Tibial nerve (tissue), 4 donors: Measurements from ENCODE around the gene TCF25. TPM values are rescaled to one million over a fixed set of nuclear protein-coding genes. Genes with fewer than 3 reads are reported as not detected.

Experiments used
- DNase-seq, 2 donors: peaks; one replicate each; pipeline ENCODE4 v3.0.0-alpha.2; 2019; ENCODE audit warnings: low spot score in 2 of 2
- H3K27ac ChIP-seq, 4 donors: fragments of 200-600 bp; sonication (generic) in 3 of 4; one replicate each; pipeline ENCODE4 v1.5.1; 2017 to 2019; ENCODE audit warnings: mild to moderate bottlenecking in 1 of 4
- H3K27me3 ChIP-seq, 2 donors: fragments of 200-600 bp; sonication (generic) in 1 of 2; one replicate each; pipeline versions ENCODE4 v1.5.1 to v1.6.0; 2017 to 2019
- H3K36me3 ChIP-seq, 3 donors: fragments of 200-600 bp; sonication (generic); one replicate each; pipeline ENCODE4 v1.5.1; 2018 to 2019
- H3K4me1 ChIP-seq, 4 donors: fragments of 200-600 bp; sonication (generic) in 3 of 4; one replicate each; pipeline ENCODE4 v1.5.1; 2017 to 2019
- H3K4me3 ChIP-seq, 4 donors: fragments of 200-600 bp; sonication (generic) in 3 of 4; one replicate each; pipeline ENCODE4 v1.5.1; 2017 to 2019; ENCODE audit warnings: mild to moderate bottlenecking in 1 of 4, moderate library complexity in 1 of 4
- H3K9me3 ChIP-seq, 4 donors: fragments of 200-600 bp; sonication (generic) in 3 of 4; one replicate each; pipeline ENCODE4 v1.5.1; 2017 to 2019
- EP300 ChIP-seq, 2 donors: sonication (generic); formaldehyde crosslinking; IDR thresholded peaks; one replicate each; pipeline ENCODE4 v1.6.1; 2017; ENCODE audit warnings: antibody characterized with exemption in 2 of 2, mild to moderate bottlenecking in 1 of 2
- POLR2A ChIP-seq, 2 donors: fragments of 450-650 bp; IDR thresholded peaks; one replicate each; pipeline ENCODE4 v1.6.1; 2017; ENCODE audit warnings: antibody characterized with exemption in 2 of 2, mild to moderate bottlenecking in 2 of 2, moderate library complexity in 2 of 2
- WGBS, 2 donors: methylation state at CpG; one replicate each; pipeline ENCODE4 v1.1.5; 2018; 5-methylcytosine and 5-hydroxymethylcytosine counted together
- total RNA-seq, 4 donors: library from RNA; depleted of rRNA; stranded (reverse); fragments of >200 nt; gene quantifications; one replicate each; pipeline ENCODE4 v1.1.0, GENCODE V29; 2016
- TF ChIP-seq, protein P1 (sequence below), 5 experiments: fragments of 200-600 bp in 3 of 5; fragments of 450-650 bp in 2 of 5; sonication (generic) in 3 of 5; IDR thresholded peaks; one replicate each; pipeline ENCODE4 v1.5.1; 2016 to 2019; ENCODE audit warnings: antibody characterized with exemption in 5 of 5, mild to moderate bottlenecking in 3 of 5, moderate library complexity in 2 of 5

TCF25 gene
- total RNA-seq, 4 donors from 2014 or later = 181 to 350 (median 290) TPM

GRCh38 chr16:89895482-89896250 is 22.3 kb downstream of the TCF25 start:
- H3K4me3 ChIP-seq = no peak overlapping the region
- no peaks in the 10 kb centered on the region for H3K9me3 ChIP-seq
- H3K4me1 ChIP-seq = peaks cover 0 to 14% (median 0%) of the 10 kb centered on the region in 4 donors
- H3K27me3 ChIP-seq = no peaks in the 10 kb centered on the region
- no peak for DNase-seq
- peaks cover 5 to 100% (median 38%) of the 10 kb centered on the region in 3 donors for H3K36me3 ChIP-seq
- no peak overlapping the region for H3K27ac ChIP-seq
- TF ChIP-seq EP300 (IDR thresholded peaks at IDR 0.05) (no peak), POLR2A (IDR thresholded peaks at IDR 0.05) (no peak)
- TF ChIP-seq, protein P1, sequence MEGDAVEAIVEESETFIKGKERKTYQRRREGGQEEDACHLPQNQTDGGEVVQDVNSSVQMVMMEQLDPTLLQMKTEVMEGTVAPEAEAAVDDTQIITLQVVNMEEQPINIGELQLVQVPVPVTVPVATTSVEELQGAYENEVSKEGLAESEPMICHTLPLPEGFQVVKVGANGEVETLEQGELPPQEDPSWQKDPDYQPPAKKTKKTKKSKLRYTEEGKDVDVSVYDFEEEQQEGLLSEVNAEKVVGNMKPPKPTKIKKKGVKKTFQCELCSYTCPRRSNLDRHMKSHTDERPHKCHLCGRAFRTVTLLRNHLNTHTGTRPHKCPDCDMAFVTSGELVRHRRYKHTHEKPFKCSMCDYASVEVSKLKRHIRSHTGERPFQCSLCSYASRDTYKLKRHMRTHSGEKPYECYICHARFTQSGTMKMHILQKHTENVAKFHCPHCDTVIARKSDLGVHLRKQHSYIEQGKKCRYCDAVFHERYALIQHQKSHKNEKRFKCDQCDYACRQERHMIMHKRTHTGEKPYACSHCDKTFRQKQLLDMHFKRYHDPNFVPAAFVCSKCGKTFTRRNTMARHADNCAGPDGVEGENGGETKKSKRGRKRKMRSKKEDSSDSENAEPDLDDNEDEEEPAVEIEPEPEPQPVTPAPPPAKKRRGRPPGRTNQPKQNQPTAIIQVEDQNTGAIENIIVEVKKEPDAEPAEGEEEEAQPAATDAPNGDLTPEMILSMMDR (IDR thresholded peaks at IDR 0.05) = no peak
- 91 to 92% methylated on average over 26 of the region's 26 CpGs for WGBS, 2 donors

- Histone ChIP-seq H3K36me3 (peaks cover 5 to 91% (median 32%) of the 10 kb centered on the region in 3 donors), H3K4me1 (no peaks in the 10 kb centered on the region), H3K27ac (no peak overlapping the region), H3K9me3 (no peaks in the 10 kb centered on the region), H3K27me3 (no peaks in the 10 kb centered on the region), H3K4me3 (no peak overlapping the region)
- no peak for DNase-seq
- TF ChIP-seq POLR2A (IDR thresholded peaks at IDR 0.05) = no peak
- TF ChIP-seq, protein P1 (IDR thresholded peaks at IDR 0.05) = no peak
- TF ChIP-seq EP300 (IDR thresholded peaks at IDR 0.05) = no peak
- 94 to 96% methylated on average over 11 of the region's 11 CpGs for WGBS, 2 donors
These were observed 23.8 kb downstream of the TCF25 start for GRCh38 chr16:89897204-89897603.

- peaks cover 5 to 89% (median 24%) of the 10 kb centered on the region in 3 donors for H3K36me3 ChIP-seq
- WGBS, 2 donors = 82 to 88% methylated on average over 36 of the region's 36 CpGs
- H3K4me1 ChIP-seq = no peaks in the 10 kb centered on the region
- DNase-seq = no peak
- no peak overlapping the region for H3K4me3 ChIP-seq
- TF ChIP-seq POLR2A (IDR thresholded peaks at IDR 0.05) (no peak), EP300 (IDR thresholded peaks at IDR 0.05) (no peak)
- TF ChIP-seq, protein P1 (IDR thresholded peaks at IDR 0.05) = no peak
- peak overlapping the region in 1 of 4 donors; percentile 48 for H3K27ac ChIP-seq
- H3K9me3 ChIP-seq = no peaks in the 10 kb centered on the region
- no peaks in the 10 kb centered on the region for H3K27me3 ChIP-seq
These were observed 25.0 kb downstream of the TCF25 start for GRCh38 chr16:89898201-89898967.

GRCh38 chr16:89899879-89900481 is 26.6 kb downstream of the TCF25 start:
- Histone ChIP-seq H3K4me3 (no peak overlapping the region), H3K27me3 (no peaks in the 10 kb centered on the region), H3K9me3 (no peaks in the 10 kb centered on the region), H3K4me1 (no peaks in the 10 kb centered on the region), H3K36me3 (peaks cover 5 to 89% (median 24%) of the 10 kb centered on the region in 3 donors), H3K27ac (no peak overlapping the region)
- DNase-seq = no peak
- TF ChIP-seq POLR2A (IDR thresholded peaks at IDR 0.05) = no peak
- no peak for TF ChIP-seq EP300 (IDR thresholded peaks at IDR 0.05)
- TF ChIP-seq, protein P1 (IDR thresholded peaks at IDR 0.05) = no peak
- WGBS, 2 donors = 91 to 93% methylated on average over 20 of the region's 20 CpGs
